Right lobe of liver (tissue), 6 donors: ENCODE data around the gene ROR2. TPM values are rescaled to one million over a fixed set of nuclear protein-coding genes. Genes with fewer than 3 reads are reported as not detected.

ENCODE experiments used
- ATAC-seq, 4 donors: fragments of 200-7000 bp; cut with Tn5 transposase; one replicate each; pipeline ENCODE4 v1.9.1; 2020; ENCODE audit warnings: mild to moderate bottlenecking in 4 of 4, moderate library complexity in 4 of 4
- DNase-seq, 3 donors: peaks; one replicate each; pipeline ENCODE4 v3.0.0-alpha.2; 2020
- H3K27ac ChIP-seq, 3 donors: fragments of 200-600 bp; one replicate each; pipeline ENCODE4 v1.8.0; 2022
- H3K27me3 ChIP-seq, 2 donors: fragments of 200-600 bp; one replicate each; pipeline ENCODE4 v1.8.0; 2022
- H3K36me3 ChIP-seq, 4 donors: fragments of 200-600 bp; sonication (generic) in 1 of 4; one replicate each; pipeline versions ENCODE4 v1.5.1 to v1.8.0; 2017 to 2022; ENCODE audit warnings: control low read depth in 1 of 4
- H3K4me1 ChIP-seq, 4 donors: fragments of 200-600 bp; sonication (generic) in 1 of 4; one replicate each; pipeline versions ENCODE4 v1.5.1 to v1.8.0; 2017 to 2022; ENCODE audit warnings: control low read depth in 1 of 4
- H3K4me3 ChIP-seq, 3 donors: fragments of 200-600 bp; one replicate each; pipeline ENCODE4 v1.8.0; 2022
- H3K9me3 ChIP-seq, 4 donors: fragments of 200-600 bp; sonication (generic) in 1 of 4; one replicate each; pipeline versions ENCODE4 v1.5.1 to v1.8.0; 2017 to 2022; ENCODE audit warnings: control low read depth in 1 of 4
- POLR2A ChIP-seq: fragments of 450-650 bp; IDR thresholded peaks from one replicate; pipeline ENCODE4 v1.6.1; 2017; ENCODE audit warnings: antibody characterized with exemption, mild to moderate bottlenecking
- WGBS: methylation state at CpG from one replicate; pipeline ENCODE4 v1.1.6; 2018; ENCODE audit warnings: low coverage, low lambda C conversion rate; ENCODE audit not compliant: insufficient coverage; ENCODE audit errors: missing lambda C conversion rate; 5-methylcytosine and 5-hydroxymethylcytosine counted together
- intact Hi-C, 2 donors: fragments of 100-400 bp; cut with DNase I; formaldehyde crosslinking; loops; one replicate each; pipeline versions ENCODE4 v1.11.2 to v1.14.1; 2022
- total RNA-seq, 6 experiments: library from RNA; depleted of rRNA in 2 of 6; stranded (reverse); fragments of >200 nt in 2 of 6; fragmentation: NEBNext Ultra II Directional in 3 of 6; extraction: Animal tissue kit (Norgen Biotek cat#: 25700) in 3 of 6; gene quantifications; one replicate each; pipeline versions ENCODE4 v1.1.0 to v1.2.4, GENCODE V29; 2016 to 2023
- TF ChIP-seq, protein P1 (sequence below), 4 donors: fragments of 200-600 bp in 3 of 4; fragments of 450-650 bp in 1 of 4; IDR thresholded peaks; one replicate each; pipeline versions ENCODE4 v1.5.1 to v1.8.0; 2016 to 2022; ENCODE audit warnings: antibody characterized with exemption in 4 of 4, mild to moderate bottlenecking in 2 of 4
- donor health status: DM: no; HTN: yes; CAD: no.
- donor health status: DM: no; HTN: no; CAD: no.
- donor health status: DM: no; HTN: no; CAD: no.
- donor health status: DM: no; HTN: yes; CAD: no.
- donor health status: DM: no; HTN: yes; CAD: no.

The ROR2 gene
- total RNA-seq, 6 experiments from 2014 or later: 0.12 to 1.2 (median 0.49) TPM; not detected in 1

DNA sequence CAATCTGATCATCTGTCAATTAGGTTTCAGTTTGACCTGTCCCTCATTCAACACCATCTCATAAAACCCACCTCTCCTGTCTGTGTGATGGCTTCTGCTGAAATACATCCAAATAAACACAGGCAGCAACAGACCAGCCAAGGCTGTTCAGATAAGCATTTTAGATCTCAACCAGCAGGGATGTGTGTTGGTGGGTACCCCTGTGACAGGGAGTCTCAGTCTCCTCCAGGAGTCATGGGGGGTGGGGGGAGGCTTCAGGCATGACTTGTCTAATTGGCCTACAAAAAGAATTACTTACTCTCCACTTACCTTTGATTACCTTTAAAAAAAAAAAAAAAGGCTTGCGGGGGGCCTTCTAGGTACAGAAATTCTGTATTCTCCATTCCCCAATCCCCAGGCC is 65.9 kb downstream of the ROR2 start:
- intact Hi-C loops: no loop called here
- Histone ChIP-seq H3K4me1 (no peaks in the 10 kb centered on the region), H3K9me3 (no peaks in the 10 kb centered on the region), H3K4me3 (no peak overlapping the region), H3K27ac (no peak overlapping the region), H3K27me3 (no peaks in the 10 kb centered on the region), H3K36me3 (no peaks in the 10 kb centered on the region)
- ATAC-seq (no peak), DNase-seq (no peak)
- WGBS: 56% methylated on average over 1 of the region's 1 CpG
- TF ChIP-seq, protein P1, sequence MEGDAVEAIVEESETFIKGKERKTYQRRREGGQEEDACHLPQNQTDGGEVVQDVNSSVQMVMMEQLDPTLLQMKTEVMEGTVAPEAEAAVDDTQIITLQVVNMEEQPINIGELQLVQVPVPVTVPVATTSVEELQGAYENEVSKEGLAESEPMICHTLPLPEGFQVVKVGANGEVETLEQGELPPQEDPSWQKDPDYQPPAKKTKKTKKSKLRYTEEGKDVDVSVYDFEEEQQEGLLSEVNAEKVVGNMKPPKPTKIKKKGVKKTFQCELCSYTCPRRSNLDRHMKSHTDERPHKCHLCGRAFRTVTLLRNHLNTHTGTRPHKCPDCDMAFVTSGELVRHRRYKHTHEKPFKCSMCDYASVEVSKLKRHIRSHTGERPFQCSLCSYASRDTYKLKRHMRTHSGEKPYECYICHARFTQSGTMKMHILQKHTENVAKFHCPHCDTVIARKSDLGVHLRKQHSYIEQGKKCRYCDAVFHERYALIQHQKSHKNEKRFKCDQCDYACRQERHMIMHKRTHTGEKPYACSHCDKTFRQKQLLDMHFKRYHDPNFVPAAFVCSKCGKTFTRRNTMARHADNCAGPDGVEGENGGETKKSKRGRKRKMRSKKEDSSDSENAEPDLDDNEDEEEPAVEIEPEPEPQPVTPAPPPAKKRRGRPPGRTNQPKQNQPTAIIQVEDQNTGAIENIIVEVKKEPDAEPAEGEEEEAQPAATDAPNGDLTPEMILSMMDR (IDR thresholded peaks at IDR 0.05): no peak
- no peak for TF ChIP-seq POLR2A

DNA sequence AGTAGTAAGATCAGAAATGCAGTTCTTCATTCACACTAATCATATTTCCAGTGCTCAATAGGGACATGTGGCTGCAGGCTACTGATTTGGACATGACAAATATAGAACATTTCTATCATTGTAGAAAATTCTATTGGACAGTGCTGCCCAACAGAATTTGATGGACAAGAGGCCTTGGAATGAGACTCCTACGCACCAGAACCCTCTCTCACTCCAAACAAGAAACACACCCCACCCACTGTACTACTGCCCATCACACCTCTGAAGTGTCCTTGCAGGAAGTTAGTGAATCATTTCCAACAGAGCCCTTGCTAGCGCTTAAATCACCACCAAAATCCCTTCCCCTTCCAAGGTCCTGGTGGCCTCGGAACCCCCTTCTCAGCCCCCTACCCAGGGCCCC is 66.5 kb downstream of the ROR2 start:
- intact Hi-C loops: no loop called here
- no peaks in the 10 kb centered on the region for H3K9me3 ChIP-seq
- no peaks in the 10 kb centered on the region for H3K27me3 ChIP-seq
- no peaks in the 10 kb centered on the region for H3K36me3 ChIP-seq
- no peaks in the 10 kb centered on the region for H3K4me1 ChIP-seq
- no peak for DNase-seq
- no peak overlapping the region for H3K27ac ChIP-seq
- no peak for ATAC-seq
- H3K4me3 ChIP-seq: no peak overlapping the region
- 74% methylated on average over 3 of the region's 3 CpGs for WGBS
- no peak for TF ChIP-seq POLR2A
- TF ChIP-seq, protein P1 (IDR thresholded peaks at IDR 0.05): no peak

DNA sequence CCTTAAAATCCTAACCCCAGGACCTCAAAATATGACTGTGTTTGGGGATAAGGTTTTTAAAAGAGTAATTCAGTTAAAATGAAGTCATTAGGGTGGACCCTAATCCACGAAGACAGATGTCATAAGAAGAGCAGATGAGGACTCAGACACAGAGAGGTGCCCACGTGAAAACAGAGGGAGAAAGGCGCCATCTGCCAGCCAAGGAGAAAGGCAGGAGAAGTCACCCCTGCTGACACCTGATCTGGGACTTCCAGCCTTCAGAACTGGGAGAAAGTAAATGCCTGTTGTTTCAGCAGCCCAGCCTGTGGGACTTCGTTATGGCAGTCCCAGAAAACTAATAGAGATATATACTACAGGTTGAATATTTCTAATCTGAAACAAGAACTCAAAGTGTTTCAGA is 67.4 kb downstream of the ROR2 start:
- intact Hi-C loops: no loop called here
- H3K4me3 ChIP-seq: no peak overlapping the region
- H3K36me3 ChIP-seq: no peaks in the 10 kb centered on the region
- no peaks in the 10 kb centered on the region for H3K4me1 ChIP-seq
- no peaks in the 10 kb centered on the region for H3K9me3 ChIP-seq
- no peak overlapping the region for H3K27ac ChIP-seq
- WGBS: 61% methylated on average over 4 of the region's 4 CpGs
- no peak for DNase-seq
- no peak for ATAC-seq
- no peaks in the 10 kb centered on the region for H3K27me3 ChIP-seq
- TF ChIP-seq POLR2A: no peak
- TF ChIP-seq, protein P1 (IDR thresholded peaks at IDR 0.05): no peak

DNA sequence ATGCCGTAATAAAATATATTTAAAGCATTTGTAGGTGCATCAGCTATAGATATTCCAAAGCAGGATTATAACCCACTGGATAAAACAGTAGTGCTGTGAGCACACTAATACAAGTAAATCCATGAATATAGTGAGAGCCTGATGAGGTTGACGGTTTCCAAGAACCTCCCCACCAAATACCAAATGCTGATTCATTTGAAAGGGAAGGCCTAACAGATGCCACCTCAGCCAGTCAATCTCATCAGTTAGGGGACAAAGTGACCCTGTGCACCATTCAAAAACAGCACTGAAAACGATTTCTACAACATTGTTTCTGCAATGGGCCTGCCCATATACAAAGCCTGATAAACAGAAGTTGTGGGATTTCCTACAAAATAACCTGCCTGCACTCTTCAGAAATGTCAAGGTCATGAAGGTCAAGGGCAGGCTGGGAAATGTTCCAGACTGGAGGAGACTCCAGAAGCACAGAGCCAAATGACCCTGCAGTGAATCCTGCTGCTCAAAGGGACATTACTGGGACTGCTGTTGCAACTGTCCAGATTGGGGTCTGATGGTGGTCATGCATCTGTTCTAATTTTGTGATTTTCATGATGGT is 69.6 kb downstream of the ROR2 start:
- whole genome bisulfite sequencing: 68% methylated on average over 3 of the region's 3 CpGs
- Histone ChIP-seq H3K4me1 (no peaks in the 10 kb centered on the region), H3K36me3 (no peaks in the 10 kb centered on the region), H3K27me3 (no peaks in the 10 kb centered on the region), H3K9me3 (no peaks in the 10 kb centered on the region), H3K27ac (no peak overlapping the region), H3K4me3 (no peak overlapping the region)
- ATAC-seq (no peak), DNase-seq (no peak)
- no peak for TF ChIP-seq POLR2A
- TF ChIP-seq, protein P1 (IDR thresholded peaks at IDR 0.05): no peak
- intact Hi-C loops: no loop called here

DNA sequence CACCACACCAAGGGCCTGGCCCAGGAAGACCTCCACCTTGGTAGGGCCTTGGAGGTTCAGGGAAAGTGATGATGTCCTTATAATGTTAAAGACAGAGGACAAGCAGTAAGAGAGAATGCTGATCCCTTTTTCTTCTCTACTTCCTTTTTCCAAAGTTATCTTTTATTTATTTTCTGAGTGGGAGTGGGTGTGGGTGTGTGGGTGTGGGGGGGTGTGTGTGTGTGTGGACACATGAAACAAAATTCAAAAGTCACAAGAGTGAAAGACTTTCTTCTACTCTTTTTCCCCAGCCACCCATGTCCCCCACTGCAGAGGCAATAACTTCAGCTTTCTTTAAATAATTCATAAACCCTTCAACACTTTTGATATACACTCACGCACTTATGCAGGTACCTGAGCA is 70.8 kb downstream of the ROR2 start:
- H3K27ac ChIP-seq: no peak overlapping the region
- H3K36me3 ChIP-seq: no peaks in the 10 kb centered on the region
- no peak for DNase-seq
- H3K4me1 ChIP-seq: no peaks in the 10 kb centered on the region
- H3K4me3 ChIP-seq: no peak overlapping the region
- TF ChIP-seq, protein P1 (IDR thresholded peaks at IDR 0.05): no peak
- TF ChIP-seq POLR2A: no peak
- no peaks in the 10 kb centered on the region for H3K9me3 ChIP-seq
- 78% methylated on average over 1 of the region's 1 CpG for WGBS
- intact Hi-C loops: no loop called here
- no peaks in the 10 kb centered on the region for H3K27me3 ChIP-seq
- no peak for ATAC-seq
